Stimulated activated CD4-positive, alpha-beta T cell treated with anti-CD3 and anti-CD28 coated beads, Interleukin-2, amount 100 ng/mL, for 48 hours (primary cell): ENCODE results near the gene RIPOR2.

ENCODE experiments used
- DNase-seq, 2 donors: peaks; one replicate each; pipeline ENCODE4 v3.0.0-alpha.2; 2020

RIPOR2 gene, protein sequence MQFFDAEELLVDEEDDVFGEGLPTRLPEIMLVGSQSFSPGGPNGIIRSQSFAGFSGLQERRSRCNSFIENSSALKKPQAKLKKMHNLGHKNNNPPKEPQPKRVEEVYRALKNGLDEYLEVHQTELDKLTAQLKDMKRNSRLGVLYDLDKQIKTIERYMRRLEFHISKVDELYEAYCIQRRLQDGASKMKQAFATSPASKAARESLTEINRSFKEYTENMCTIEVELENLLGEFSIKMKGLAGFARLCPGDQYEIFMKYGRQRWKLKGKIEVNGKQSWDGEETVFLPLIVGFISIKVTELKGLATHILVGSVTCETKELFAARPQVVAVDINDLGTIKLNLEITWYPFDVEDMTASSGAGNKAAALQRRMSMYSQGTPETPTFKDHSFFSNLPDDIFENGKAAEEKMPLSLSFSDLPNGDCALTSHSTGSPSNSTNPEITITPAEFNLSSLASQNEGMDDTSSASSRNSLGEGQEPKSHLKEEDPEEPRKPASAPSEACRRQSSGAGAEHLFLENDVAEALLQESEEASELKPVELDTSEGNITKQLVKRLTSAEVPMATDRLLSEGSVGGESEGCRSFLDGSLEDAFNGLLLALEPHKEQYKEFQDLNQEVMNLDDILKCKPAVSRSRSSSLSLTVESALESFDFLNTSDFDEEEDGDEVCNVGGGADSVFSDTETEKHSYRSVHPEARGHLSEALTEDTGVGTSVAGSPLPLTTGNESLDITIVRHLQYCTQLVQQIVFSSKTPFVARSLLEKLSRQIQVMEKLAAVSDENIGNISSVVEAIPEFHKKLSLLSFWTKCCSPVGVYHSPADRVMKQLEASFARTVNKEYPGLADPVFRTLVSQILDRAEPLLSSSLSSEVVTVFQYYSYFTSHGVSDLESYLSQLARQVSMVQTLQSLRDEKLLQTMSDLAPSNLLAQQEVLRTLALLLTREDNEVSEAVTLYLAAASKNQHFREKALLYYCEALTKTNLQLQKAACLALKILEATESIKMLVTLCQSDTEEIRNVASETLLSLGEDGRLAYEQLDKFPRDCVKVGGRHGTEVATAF

DNA sequence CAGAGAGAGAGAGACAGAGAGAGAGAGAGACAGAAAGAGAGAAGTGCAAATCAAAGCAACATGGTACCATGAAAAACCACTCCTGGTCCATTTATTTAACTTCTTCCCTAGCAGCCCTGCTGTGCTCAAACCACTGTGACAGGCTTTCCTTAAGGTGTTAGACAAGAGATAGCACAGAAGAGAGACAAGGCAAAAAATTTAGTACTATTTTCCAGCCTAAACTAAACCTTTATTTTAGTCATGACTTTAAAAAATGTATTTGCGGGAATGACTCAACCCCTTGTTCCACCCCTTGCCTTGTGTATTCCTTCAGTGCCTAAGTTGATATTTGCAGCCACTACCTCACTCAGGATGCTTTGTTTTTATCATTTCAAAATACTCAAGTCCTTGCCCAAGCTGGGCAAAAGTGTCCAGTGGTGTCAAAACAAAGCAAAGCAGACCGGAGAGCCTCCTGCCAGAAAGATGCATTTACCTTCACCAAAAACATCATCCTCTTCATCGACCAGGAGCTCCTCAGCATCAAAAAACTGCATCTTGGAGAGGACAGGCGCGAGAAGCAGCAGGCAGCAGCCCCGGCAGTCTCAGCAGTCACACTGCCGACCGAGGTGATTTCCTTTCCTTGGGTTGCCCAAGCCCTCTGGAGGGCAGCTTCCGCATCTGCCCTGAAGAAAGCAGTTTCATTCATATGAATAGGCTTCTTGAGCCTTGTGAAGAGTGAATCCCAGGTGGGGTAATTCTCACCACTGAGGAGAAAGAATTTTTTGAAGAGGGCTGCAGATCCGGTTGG is at the start of gene RIPOR2:
Gene RIPOR2, minus strand, starts transcription at position 595 of the 787 bp plus-strand sequence. Its CDS starts 62 bp downstream, at position 533.
- DNase-seq: peak in 1 of 2 donors; percentile 50

DNA sequence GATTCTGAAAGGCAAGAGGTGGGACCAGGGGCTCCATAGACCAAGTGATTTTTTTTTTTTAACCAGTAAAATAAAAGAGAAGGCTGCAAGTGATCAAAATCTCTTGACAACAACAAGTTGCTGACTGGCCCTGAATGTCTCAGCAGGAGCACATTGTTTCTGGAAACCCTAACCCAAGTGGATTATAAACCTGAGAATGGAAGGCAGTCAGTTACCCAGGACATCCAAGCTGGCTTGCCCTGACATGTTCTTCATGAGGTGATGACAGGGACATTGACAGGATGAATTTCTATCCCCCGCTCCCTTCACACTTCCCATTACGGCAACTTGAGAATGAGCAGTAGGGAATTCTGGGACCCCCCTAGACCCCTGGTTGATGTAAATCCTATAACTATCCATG is 49.6 kb upstream of the RIPOR2 start:
- no peak for DNase-seq

DNA sequence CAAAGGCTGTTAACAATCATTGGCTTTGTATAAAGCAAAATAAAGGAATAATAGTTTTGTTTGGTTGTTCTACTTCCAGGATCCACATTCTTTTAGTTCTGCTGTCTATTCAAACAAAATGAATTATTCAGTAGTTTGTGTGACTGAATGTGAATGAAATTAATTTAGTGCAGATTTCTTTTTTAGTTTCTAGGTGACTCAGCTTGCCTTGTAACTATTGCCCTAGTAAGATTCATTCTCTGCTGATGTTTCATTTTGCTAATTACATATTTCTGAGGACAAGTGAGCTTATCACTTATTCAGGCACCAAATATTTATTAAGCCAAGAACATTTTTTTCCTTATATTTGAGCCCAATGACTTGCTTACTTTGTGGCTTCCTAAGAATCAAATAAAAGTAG is 46.5 kb upstream of the RIPOR2 start:
- DNase-seq: no peak

DNA sequence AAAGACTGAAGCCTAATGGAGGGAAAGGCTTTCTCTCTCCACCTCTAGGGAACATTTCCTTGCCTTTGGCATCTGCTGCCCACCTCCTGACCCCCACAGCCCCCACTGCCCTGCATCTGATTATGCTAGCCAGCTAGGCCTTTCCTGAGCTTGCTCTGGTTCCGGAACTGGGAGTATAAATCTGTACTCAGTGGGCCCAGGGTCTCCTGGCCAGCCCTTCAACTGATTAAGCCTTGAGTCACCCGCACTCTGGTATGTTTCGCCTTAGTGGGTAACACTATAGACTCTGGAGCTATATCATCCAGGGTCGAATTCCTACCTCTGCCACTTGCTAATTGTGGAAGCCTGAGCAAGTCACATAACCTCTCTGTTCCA is 45.6 kb upstream of the RIPOR2 start:
- no peak for DNase-seq

DNA sequence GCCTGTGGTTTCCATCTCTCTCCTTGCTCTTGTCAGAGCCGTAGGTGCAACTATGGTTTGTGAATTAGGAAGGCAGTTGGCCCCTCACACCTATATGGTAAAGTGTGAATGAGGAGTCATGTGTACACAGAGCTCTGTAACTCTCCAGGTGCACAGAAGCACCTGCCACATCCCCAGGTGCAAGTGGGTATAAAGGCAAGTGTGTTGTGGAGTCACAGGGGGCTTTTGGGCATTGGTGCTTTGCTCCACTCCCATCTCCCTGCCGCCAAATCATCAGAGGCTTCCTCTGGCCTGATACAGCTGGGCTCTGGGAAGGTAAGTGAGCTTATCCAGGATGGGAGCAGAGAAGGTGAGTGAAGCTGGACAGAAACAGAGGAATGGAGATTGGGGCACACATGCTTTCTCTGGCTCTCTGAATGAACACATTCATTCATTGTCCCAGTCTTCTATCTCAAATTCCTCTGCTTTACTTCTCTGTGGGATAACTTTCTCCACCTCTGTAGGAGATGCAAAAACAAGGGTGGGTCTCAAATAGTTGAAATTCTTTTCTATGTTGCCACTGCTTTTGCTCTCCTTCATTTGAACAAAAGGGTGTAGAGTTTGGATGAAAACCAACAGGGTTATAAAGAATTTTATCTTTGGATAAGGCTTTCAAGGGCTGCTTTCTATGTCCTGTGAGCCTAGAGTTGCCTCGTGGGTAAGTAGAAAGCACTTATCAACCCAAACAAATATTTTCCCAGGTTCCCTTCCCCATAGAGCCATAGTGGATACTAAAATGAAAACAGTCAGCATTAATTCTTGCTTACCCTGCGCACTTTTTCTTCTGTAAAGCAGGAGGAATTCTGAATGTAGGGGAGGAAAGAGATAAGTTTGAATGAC is 45.0 kb upstream of the RIPOR2 start:
- DNase-seq: no peak

DNA sequence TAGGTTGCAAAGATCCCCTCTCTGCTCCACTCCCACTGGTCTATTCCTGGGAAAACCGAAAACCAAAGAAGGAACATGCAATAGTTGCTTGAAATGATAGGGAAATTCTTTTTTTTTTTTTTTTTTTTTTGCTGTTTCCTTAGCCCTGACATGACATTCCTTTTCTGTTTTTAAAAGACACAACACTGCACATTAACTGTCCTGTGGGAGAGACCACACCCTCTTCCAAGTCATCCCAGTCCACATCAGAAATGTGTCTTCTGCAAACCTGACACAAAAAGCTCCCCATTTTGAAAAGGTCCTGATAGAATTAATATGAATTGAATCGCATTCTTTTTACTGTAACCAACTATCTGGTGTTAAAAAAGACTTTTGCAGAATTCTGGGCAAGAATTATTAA is 43.4 kb upstream of the RIPOR2 start:
- DNase-seq: no peak

DNA sequence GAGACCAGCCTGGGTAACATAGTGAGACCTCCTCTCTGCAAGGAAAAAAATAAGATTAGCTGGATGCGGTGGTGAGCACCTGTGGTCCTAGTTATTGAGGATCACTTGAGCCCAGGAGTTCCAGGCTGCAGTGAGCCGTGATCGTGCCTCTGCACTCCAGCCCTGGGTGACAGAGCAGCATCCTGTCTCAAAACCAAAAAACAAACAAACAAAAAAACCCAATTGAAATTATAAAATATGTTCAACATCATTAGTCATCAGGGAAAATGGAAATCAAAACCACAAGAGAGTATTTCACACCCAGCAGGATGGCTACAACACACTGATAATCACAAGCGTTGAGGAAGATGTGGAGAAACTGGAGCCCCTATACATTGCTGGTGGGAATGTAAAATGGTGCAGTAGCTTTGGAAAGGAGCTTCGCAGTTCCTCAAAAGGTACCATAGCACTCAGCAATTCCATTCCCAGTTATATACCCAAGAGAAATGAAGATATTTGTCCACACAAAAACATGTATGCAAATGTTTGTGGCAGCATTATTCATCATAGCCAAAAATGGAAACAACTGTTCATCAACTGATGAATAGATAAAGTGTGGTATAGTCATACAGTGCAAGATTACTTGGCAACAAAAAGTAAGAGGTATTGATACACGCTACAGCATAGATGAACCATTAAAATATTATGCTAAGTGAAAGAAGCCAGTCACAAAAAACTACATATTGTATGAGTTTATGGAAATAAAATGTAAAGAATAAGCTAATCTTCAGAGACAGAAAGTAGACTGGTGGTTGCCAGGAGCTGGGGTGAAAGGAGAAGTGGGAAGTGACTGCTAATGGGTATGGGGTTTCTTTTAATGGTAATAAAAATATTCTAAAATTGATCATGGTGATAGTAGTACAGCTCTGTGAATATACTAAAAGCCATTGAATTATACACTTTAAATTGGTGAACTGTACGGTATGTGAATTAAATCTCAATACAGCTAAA is 38.7 kb upstream of the RIPOR2 start:
- DNase-seq: no peak

DNA sequence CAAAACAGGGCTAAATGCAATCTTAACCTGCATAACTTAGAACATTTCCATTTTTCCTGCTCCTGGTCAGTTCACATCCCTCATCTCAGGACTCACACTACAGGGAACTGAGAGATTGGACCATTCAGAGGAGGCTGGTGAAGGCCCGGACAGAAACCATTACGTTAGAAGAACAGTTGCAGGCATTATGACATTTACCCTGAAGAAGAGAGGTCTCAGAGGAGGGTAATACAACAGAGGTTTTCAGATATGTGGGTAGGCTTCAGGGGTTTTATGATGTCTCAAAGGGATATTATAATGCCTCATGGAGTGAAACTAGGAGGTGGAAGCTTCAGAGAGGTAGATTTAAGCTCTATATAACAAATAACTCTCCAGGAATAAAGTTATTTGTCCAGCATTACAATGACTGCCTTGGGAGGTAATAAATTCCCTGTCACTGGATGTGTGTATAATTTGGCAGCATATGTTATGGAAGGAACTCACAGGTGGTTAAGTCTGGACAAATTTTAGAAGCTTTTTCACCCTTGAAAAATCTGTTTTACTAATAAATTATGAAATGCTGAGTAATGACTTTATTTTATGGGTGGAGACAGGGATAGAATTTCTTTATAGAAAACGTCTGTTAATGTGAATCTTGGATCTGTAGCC is 36.7 kb upstream of the RIPOR2 start:
- no peak for DNase-seq

DNA sequence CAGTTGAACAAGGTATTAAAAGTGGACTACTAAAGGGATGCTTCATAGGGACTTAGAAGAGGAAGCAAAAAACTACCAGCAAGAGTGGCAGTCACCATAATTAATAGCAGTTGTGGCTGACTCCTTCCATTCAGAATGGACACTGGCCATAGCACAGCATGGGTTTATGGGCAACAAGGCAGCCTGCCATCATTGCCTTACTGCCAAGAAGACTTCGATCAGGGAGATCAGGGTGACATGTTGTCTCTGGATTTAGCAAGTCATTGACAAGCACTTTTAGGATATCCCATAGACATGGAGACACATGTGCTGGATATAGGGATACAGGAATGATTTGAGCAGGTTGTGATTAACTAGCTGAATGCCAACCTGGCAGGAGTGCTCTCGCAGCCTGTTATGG is 35.3 kb upstream of the RIPOR2 start:
- no peak for DNase-seq

DNA sequence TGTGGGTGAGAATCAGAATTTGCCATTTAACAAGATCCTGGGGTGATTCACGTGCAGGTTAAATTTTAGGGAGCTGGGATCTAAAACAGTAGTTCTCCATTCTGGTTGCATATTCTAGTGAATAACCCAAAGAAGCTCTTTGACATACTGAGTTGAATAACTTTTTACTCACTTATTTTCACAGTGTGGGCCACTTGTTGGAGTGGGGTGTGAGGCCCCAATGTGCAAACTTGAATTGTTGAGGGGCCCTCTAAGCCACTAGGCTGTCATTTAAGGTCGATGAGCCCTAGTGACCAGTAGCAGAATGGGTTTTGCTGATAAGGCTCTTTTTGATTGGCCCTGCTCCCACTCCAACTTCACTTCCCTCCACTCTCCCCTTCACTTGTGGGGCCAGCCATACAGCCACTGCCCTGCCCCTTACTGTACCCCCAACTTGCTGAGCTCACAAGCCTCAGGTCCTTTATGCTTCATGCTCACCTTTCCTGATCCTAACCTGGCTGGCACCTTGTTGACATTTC is 33.6 kb upstream of the RIPOR2 start:
- no peak for DNase-seq

DNA sequence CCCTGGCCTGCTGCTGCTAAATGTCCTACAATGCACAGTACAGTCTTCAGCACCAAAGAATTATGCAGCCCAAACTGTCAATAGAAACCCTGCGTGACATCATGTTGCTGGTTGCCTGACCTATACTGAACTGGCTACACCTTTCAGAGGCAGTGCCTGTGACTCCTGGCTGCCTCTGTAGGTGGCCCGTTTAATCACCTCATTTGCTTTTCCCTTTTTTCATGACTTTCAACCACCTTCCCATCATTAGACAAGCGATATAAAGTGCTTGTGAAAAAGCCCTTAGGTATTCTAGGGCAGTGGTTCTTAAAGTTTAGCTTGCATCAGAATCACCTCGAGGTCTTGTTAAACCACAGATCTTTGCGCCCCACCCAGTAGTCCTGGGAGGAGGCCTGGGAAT is 33.0 kb upstream of the RIPOR2 start:
- DNase-seq: no peak

DNA sequence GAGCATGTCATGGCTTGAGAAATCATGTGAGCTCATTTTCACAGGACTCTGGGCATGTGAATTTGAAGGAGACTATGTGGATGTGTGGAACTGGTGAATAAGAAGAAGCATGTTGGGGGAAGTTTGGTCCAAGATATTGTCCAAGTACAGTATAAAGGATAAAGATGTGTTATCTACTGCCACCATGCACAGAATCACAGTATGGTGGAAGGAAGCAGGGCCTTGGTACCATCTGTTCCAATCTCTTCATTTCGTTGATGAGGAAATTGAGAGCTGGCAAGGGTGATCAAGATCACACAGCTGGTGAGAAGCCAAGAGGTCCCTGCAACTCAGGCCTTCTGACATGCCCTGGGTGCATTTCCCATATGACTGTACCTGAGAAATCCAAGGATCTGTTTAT is 31.5 kb upstream of the RIPOR2 start:
- DNase-seq: no peak

DNA sequence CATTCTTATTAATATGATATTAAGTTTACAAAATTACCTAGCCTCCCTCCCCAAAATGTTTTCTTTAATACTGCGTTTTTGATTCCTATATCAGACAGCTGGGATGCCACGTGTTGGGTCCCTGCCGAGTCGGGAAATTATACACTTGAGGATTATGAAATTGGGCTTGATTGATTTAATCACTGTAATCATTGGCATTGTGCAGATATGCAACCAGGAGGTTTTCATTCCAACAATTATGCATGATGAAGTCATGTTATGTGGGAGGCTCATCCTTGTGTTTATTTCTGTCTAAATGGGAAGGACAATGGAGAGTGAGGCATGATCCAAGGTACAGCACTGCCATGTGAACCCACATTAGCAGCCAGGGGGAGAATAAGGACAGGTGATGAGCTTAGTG is 30.6 kb upstream of the RIPOR2 start:
- DNase-seq: no peak

DNA sequence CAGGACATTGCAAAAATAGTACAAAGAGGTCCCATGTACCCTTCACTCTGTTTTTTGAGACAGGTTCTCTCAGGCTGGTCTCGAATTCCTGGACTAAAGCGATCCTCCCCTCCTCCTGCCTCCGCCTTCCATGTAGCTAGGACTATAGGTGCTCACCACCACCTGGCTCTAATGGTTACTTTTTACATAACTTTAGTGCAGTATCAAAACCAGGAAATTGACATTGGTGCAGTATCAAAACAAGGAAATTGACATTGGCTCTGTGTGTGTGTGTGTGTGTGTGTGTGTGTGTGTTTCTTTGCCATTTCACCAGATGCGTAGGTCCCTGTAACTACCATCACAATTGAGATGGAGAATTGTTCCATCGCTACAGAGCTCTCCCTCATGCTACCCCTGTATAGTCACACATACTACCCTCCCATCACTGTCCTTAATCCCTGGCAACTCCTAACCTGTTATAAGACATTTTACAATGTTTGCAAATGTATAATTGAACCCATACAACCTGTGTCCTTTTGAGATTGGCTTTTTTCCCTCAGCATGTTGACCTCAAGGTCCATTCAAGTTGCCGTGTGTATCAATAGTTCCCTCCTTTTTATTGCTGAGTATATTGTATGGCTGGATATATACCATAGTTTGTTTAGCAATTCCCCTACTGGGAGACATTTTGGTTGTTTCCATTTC is 28.3 kb upstream of the RIPOR2 start:
- DNase-seq: no peak

DNA sequence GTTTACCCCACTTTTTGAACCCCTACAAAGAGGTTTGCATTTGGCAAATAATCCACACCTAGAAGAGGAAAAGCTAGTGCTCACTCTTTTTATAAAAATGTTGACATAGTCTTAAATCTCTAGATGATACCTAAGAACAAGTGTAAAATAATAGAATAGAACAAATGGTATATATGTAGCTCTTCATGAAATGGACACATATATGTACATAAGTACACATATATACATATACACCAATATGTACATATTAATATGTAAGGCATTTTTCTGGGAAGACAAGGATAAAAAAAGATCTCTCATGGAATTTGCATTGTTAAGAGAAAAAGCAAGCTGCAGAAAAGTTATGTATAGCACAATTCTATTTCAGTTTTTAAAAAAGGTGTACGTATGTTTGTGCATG is 27.6 kb upstream of the RIPOR2 start:
- no peak for DNase-seq

DNA sequence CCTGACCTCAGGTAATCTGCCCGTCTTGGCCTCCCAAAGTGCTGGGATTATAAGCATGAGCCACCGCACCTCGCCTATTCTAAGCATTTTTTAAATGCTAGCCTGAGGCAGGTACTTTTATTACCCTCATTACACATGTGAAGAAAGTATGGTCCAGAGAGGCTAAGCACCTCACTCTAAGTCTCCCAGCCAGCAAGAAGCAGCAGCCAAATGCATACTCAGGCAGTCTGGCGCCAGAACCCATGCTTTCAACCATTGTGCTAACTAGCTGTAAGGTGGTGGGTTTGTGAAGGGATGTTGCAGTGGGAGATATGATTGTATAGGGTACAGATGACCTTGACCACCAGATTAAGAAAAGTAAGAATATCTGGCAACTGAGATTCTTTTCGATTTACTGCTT is 26.1 kb upstream of the RIPOR2 start:
- no peak for DNase-seq

DNA sequence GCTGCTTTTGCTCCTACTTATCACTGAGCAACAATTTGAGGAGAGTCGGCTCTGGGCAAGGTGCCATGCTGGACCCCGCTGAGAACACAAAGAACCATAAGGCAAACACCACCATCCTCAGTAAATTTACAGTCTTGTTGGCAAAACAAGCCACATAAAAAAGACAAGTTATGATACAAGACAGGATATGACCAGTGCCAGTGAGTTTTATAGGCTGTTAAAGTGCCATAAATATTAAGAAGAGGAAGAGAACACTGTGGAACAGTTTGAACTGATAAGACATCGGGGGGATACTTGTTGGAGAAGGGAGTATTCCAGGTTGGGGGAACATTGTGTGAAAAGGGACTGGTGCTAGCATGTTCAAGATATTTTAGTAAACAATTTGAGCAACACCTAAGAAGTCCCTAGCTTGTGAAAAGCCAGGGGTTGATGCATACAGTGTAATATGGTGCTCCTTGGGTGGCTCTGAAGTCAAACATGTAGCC is 25.3 kb upstream of the RIPOR2 start:
- no peak for DNase-seq

DNA sequence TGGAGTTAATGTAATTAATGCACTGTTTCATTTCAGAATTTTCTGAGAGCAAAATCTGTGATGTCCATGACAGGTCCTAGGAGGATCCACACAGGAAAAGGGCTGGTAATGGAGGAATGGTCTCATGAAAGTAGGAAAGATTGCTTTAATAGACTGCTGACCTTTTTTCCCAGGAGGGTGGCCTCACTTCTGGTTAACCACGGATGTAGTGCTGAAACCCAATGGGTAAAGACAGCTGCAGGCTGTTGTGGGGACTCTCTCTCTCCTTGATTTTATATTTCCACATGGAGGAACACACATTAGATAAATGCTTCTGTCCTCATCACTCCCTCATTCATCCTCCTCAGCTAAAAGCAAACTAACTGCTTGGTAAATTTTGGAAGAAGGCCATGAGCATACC is 23.6 kb upstream of the RIPOR2 start:
- DNase-seq: no peak

DNA sequence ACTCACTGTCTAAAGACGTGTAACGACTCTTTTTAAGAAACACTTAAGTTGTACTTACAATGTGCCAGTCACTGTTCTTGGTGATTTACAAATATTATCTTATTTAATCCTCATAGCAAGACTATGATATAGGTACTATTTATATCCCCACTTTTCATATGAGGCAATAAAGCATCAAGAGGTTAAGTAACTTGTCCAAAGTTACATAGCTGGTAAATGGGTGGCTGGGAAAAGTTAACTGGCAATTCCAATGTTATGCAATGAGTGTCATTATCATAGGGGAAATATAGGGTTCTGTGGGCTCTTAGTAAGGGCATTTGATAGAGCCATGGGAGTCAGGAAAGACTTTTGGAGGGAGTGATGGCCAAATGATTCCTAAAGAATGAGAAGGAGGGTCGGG is 21.4 kb upstream of the RIPOR2 start:
- no peak for DNase-seq
